IPS DF 6.9 (cell line): ENCODE measurements around the gene SPOP.

Experiments
- DNase-seq: peaks from one replicate; pipeline ENCODE4 v3.0.0-alpha.2; 2013; ENCODE audit warnings: low read depth, low spot score
- H3K27ac ChIP-seq: one replicate; pipeline ENCODE4 v1.5.1; 2013; ENCODE audit warnings: low read length, control low read depth
- H3K27me3 ChIP-seq: 2 replicates; pipeline ENCODE4 v1.6.1; 2013; ENCODE audit warnings: mild to moderate bottlenecking, low read length; ENCODE audit not compliant: control insufficient read depth, insufficient read depth
- H3K36me3 ChIP-seq: 2 replicates; pipeline ENCODE4 v1.6.1; 2013; ENCODE audit warnings: low read length; ENCODE audit not compliant: control insufficient read depth, insufficient read depth
- H3K4me1 ChIP-seq: 2 replicates; pipeline ENCODE4 v1.6.1; 2013; ENCODE audit warnings: low read length; ENCODE audit not compliant: control insufficient read depth, insufficient read depth
- H3K4me3 ChIP-seq: 2 replicates; pipeline ENCODE4 v1.5.1; 2013; ENCODE audit warnings: mild to moderate bottlenecking, low read length
- H3K9me3 ChIP-seq: 2 replicates; pipeline ENCODE4 v1.6.1; 2013; ENCODE audit warnings: low read length, inconsistent platforms; ENCODE audit not compliant: control insufficient read depth, insufficient read depth
- WGBS: extraction: QIAGEN DNeasy Blood & Tissue Kit; methylation state at CpG from one replicate; pipeline ENCODE4 v1.1.7; 2013; ENCODE audit warnings: mixed read lengths, missing lambda C conversion rate; ENCODE audit not compliant: insufficient read length, insufficient coverage; 5-methylcytosine and 5-hydroxymethylcytosine counted together

SPOP gene

GRCh38 chr17:49587366-49588073 is 90.4 kb downstream of the SPOP start:
- Histone ChIP-seq H3K4me1 (peaks cover 1% of the 10 kb centered on the region), H3K36me3 (no peaks in the 10 kb centered on the region), H3K4me3 (no peak overlapping the region), H3K9me3 (no peaks in the 10 kb centered on the region), H3K27ac (no peak overlapping the region), H3K27me3 (no peaks in the 10 kb centered on the region)
- DNase-seq = no peak
- no CpG with 5 or more reads among the region's 12 CpGs for WGBS

- no peak for DNase-seq
- H3K4me1 ChIP-seq = no peaks in the 10 kb centered on the region; the same call in 1 of the 2 replicates
- H3K27ac ChIP-seq = no peak overlapping the region
- H3K27me3 ChIP-seq = no peaks in the 10 kb centered on the region
- H3K4me3 ChIP-seq = no peak overlapping the region
- no peaks in the 10 kb centered on the region for H3K36me3 ChIP-seq
- no CpG with 5 or more reads among the region's 3 CpGs for WGBS
- H3K9me3 ChIP-seq = no peaks in the 10 kb centered on the region
Observed at GRCh38 chr17:49585422-49586027, 92.4 kb downstream of the SPOP start.

- H3K4me3 ChIP-seq = no peak overlapping the region
- H3K4me1 ChIP-seq = no peaks in the 10 kb centered on the region; the same call in 1 of the 2 replicates
- no peaks in the 10 kb centered on the region for H3K36me3 ChIP-seq
- no peak for DNase-seq
- no peaks in the 10 kb centered on the region for H3K27me3 ChIP-seq
- no peak overlapping the region for H3K27ac ChIP-seq
- WGBS = no CpG with 5 or more reads among the region's 4 CpGs
- no peaks in the 10 kb centered on the region for H3K9me3 ChIP-seq
Observed at GRCh38 chr17:49583889-49584288, 94.0 kb downstream of the SPOP start.

GRCh38 chr17:49583226-49583625 is 94.7 kb downstream of the SPOP start:
- no peaks in the 10 kb centered on the region for H3K27me3 ChIP-seq
- no CpG with 5 or more reads among the region's 5 CpGs for WGBS
- no peak overlapping the region for H3K4me3 ChIP-seq
- no peaks in the 10 kb centered on the region; the same call in 1 of the 2 replicates for H3K4me1 ChIP-seq
- H3K36me3 ChIP-seq = no peaks in the 10 kb centered on the region
- no peak overlapping the region for H3K27ac ChIP-seq
- DNase-seq = no peak
- H3K9me3 ChIP-seq = no peaks in the 10 kb centered on the region

- Histone ChIP-seq H3K9me3 (no peaks in the 10 kb centered on the region), H3K36me3 (no peaks in the 10 kb centered on the region), H3K27ac (no peak overlapping the region), H3K4me3 (no peak overlapping the region), H3K27me3 (no peaks in the 10 kb centered on the region), H3K4me1 (no peaks in the 10 kb centered on the region; the same call in 1 of the 2 replicates)
- no peak for DNase-seq
- WGBS = no CpG with 5 or more reads among the region's 8 CpGs
Observed at GRCh38 chr17:49582789-49583188, 95.1 kb downstream of the SPOP start.

GRCh38 chr17:49582055-49582722 is 95.7 kb downstream of the SPOP start:
- no peak for DNase-seq
- H3K4me3 ChIP-seq = no peak overlapping the region
- no peaks in the 10 kb centered on the region for H3K27me3 ChIP-seq
- H3K36me3 ChIP-seq = no peaks in the 10 kb centered on the region
- no CpG with 5 or more reads among the region's 12 CpGs for whole genome bisulfite sequencing
- peaks cover 2% of the 10 kb centered on the region for H3K4me1 ChIP-seq
- no peaks in the 10 kb centered on the region for H3K9me3 ChIP-seq
- no peak overlapping the region for H3K27ac ChIP-seq

GRCh38 chr17:49581648-49581998 is 96.3 kb downstream of the SPOP start:
- no peak for DNase-seq

GRCh38 chr17:49580981-49581647 is 96.8 kb downstream of the SPOP start:
- Histone ChIP-seq H3K27me3 (no peaks in the 10 kb centered on the region), H3K9me3 (no peaks in the 10 kb centered on the region), H3K4me3 (no peak overlapping the region), H3K27ac (no peak overlapping the region), H3K36me3 (no peaks in the 10 kb centered on the region), H3K4me1 (peaks cover 4% of the 10 kb centered on the region)
- WGBS = no CpG with 5 or more reads among the region's 12 CpGs
- DNase-seq = no peak

More at GRCh38 chr17:49581648-49581998, 96.3 kb downstream of the SPOP start:
- Histone ChIP-seq H3K4me1 (peaks cover 4% of the 10 kb centered on the region), H3K9me3 (no peaks in the 10 kb centered on the region), H3K36me3 (no peaks in the 10 kb centered on the region), H3K27ac (no peak overlapping the region), H3K27me3 (no peaks in the 10 kb centered on the region), H3K4me3 (no peak overlapping the region)
- WGBS = no CpG with 5 or more reads among the region's 6 CpGs

GRCh38 chr17:49580055-49580721 is 97.7 kb downstream of the SPOP start:
- no peak overlapping the region for H3K27ac ChIP-seq
- H3K27me3 ChIP-seq = no peaks in the 10 kb centered on the region
- DNase-seq = no peak
- peaks cover 4% of the 10 kb centered on the region for H3K4me1 ChIP-seq
- H3K4me3 ChIP-seq = no peak overlapping the region
- no peaks in the 10 kb centered on the region for H3K9me3 ChIP-seq
- H3K36me3 ChIP-seq = no peaks in the 10 kb centered on the region
- no CpG with 5 or more reads among the region's 21 CpGs for WGBS

- Histone ChIP-seq H3K4me1 (peaks cover 4% of the 10 kb centered on the region), H3K9me3 (no peaks in the 10 kb centered on the region), H3K27me3 (no peaks in the 10 kb centered on the region), H3K4me3 (no peak overlapping the region), H3K36me3 (no peaks in the 10 kb centered on the region), H3K27ac (no peak overlapping the region)
- no peak for DNase-seq
- WGBS = no CpG with 5 or more reads among the region's 5 CpGs
Observed at GRCh38 chr17:49579522-49579921, 98.4 kb downstream of the SPOP start.
